Astrocyte of the hippocampus (primary cell): ENCODE measurements around the gene C11orf98.
A peak's percentile ranks its signal among the peaks of the same experiment; 100 is the strongest.
"Not testable (repeated sequence)": the region's sequence is repeated elsewhere in the genome, so short reads cannot be mapped to it uniquely, and the experiment has no call there.

Experiments used
- DNase-seq: peaks from one replicate; pipeline ENCODE4 v3.0.0; 2011; ENCODE audit warnings: low read depth, low spot score

C11orf98 gene

DNA sequence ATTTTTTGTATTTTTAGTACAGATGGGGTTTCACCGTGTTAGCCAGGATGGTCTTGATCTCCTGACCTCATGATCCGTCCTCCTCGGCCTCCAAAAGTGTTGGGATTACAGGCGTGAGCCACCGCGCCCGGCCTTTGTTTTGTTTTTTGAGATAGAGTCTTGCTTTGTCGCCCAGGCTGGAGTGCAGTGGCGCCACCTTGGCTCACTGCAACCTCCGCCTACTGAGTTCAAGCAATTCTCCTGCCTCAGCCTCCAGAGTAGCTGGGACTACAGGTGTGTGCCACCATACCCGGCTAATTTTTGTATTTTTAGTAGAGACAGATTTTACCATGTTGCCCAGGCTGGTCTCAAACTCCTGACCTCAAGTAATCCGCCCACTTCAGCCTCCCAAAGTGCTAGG, 14.7 kb downstream of the C11orf98 start:
- DNase-seq, result not testable (repeated sequence)

DNA sequence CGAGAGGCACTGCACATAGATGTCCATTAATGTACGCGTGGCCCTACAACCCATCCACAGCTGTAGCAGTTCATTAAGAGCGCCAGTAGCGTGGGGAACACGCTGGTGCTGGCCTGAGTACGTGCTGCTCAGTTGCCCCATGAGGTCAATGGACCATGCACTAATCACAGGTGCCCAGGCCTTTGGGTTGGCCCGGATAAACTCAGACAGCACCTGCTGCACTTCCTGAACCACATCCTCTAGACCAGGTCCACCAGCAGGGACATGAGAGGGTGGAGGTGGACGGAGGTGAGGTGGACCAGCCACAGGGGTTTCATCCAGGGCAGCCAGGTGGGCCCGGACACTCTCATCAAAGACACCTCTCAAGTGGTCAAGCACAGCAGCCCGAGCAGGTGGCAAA, 15.5 kb downstream of the C11orf98 start:
- no peak for DNase-seq

DNA sequence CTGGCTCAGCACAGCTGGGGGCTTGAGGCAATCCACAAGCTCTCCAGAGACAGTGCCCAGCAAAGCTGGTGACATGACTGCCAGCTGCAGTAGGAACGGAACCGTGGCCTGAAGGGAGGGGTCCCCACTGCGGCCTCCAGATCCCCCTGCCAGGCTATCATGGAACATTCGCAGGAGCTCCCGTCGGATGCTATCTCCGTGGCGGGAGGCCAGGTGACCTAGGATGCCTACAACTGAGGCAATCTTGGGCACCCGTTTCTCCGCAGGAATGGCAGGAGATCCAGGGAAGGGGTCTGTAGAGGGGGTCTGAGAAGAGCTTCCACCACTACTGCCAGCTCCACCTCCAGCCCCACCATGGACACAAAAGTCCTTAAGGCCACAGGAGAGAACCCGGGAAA, 16.0 kb downstream of the C11orf98 start:
- DNase-seq, result no peak

DNA sequence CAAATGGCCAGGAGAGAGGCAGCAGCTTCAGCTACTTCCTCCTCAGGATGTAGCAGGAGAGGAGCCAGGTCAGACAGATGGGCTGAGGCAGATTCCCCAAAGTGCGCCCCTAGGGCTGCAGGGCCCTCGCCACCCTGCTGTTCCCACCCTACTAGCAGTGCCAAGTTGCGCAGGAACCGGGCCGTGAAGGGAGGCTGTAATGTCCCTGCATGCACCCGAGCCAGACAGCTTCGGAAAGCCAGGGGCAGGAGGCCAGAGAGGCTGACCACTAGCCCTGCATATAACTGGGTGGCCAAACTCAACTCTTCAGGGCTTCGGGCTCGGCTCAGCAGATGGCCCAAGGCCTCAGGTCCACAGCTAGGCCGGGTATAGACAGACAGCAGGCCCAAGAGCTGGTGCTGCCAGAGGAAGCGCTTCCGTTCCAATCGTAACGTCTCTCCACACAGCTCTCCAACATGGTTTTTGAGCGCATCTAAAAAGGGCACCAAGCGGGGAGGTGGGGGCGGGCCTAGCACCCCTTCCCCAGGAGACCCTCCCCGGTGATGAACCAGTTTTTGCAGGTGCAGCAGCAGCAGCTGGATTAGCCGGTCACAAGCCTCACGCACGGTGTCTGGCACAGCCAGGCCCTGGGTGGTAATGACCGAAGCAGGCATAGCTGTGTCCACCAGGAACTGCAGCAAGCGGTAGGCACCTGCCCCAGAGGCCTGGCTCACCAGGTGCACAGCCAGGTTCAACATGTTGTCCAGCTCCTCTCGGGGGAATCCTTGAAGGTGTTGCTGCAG, 16.6 kb downstream of the C11orf98 start:
- no peak for DNase-seq

DNA sequence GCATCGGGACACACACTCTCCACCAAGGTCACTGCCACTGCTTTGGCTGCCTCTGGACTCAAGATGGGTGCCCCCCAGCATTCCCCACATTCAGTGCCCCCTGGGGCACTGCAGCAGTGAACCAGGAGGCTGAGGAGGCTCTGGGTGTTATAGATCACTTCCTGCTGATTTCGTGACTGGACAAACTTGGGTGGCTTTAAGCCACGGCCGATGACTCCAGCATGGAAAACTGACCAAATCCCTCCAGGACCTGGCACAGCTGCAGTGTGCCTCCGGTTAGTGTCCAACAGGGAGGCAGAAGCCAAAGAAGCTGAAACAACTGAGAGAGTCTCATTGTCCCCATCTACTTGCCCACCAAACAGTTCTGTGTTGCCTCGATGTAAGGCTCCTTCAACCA, 17.4 kb downstream of the C11orf98 start:
- no peak for DNase-seq

DNA sequence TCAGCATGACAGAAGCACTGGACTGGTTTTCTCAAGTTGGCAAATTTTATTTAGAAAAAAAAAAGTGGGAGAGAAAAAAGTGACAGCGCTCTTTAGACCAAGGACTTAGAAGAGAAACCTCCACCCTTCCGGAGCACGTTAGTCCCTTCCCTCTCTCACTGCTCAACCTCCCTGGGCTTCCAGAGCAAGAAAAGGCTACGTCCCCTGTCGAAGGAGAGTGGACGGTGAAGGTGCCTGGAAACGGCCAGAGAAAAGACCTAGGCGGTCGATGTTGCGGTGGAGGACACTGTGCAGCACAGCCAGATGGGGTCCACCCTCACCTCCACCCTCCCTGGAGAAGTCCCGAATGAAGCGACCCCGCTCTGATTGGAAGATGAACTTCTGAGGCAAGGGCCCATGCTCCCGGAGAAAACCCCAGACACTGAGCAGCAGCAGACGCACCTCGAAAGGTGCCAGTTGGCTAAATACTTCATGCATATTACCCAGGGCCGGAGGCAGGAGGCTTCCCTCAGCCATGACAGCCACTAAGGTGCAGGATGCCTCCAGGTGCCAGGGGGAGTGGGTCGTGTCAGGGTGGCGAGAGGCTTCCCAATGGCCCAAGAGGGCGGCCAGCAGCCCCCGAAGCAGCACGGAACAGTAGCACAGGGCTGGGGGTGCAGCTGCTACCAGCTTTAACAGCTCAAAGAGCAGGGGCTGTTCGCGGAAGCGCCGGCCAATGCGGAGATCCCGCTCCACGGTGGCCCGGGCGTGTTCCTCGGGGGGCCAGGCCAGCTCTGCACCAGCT, 18.0 kb downstream of the C11orf98 start:
- no peak for DNase-seq

DNA sequence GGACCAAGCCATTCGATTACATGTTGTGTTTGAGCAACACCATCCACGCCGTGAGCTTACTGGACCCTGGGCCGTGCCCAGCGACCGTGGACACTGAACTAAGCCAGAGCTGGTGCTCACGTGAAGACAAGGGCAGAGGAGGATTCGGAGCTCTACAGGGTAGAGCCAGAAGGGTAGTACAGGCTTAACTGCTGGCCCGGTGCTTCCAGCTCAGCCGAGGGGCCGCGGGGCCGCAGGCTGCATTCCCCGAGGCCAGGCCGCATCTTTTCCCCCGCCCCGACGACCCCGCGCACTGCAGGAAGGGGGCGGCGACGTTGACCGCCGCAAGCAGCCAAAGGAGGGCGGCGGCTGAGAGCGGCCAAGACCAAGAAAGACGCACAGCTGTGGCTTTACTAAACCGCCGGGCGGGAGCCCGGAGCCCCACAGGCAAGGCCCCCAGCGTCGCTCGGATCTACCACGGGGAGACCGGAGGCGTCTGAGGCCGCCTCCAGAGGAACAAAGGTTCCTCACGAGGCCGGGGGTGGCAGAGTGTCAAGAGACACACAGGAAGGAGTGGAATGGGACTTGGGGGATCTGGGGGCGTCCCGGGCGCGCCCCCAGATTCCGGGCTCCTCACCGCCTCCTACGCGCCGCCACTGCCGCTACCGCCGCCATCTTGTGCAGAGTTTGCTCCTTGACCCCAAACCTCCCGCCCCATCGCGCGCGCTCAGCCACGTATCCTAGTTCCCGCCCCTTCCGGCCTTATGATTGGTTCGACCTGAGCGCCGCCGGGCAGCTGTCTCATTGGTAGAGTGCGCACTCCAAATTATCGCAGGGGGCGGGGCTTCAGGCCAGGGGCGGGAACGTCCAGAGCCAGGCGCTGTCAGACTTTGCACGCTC, 18.8 kb downstream of the C11orf98 start, which contains the start of gene GANAB:
Gene GANAB, minus strand, starts transcription at position 668 of the 879 bp plus-strand sequence. Its CDS starts 14 bp downstream, at position 654.
- peak; percentile 99 for DNase-seq

DNA sequence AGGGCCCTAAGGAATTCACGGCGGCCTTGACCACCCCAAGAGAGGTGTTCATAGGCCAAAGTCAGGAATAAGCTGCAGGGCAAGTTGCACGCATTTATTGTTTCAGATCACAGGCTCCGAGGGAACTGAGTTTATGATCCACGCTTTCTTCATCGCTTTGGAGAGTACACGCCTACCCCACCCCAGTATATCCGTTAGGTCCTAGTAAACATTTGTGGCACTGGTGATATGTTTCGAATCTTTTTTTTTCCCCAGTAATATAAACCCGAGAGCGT, 19.4 kb downstream of the C11orf98 start:
- no peak for DNase-seq

DNA sequence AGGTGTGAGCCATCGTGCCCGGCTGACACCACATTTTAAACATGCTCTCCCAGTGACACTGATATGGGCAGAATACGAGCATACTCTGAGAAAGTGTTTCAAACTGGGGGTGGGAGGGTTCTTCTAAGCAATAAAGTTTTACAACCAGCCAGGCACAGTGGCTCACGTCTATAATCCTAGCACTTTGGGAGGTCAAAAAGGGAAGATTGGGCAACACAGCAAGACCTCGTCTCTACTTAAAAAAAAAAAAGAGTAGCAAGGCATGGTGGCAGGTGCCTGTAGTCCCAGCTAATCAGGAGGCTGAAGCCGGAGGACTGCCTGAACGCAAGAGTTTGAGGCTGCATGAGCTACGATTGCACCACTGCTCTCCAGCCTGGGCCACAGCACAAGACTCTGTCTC, 20.8 kb downstream of the C11orf98 start:
- no peak for DNase-seq

DNA sequence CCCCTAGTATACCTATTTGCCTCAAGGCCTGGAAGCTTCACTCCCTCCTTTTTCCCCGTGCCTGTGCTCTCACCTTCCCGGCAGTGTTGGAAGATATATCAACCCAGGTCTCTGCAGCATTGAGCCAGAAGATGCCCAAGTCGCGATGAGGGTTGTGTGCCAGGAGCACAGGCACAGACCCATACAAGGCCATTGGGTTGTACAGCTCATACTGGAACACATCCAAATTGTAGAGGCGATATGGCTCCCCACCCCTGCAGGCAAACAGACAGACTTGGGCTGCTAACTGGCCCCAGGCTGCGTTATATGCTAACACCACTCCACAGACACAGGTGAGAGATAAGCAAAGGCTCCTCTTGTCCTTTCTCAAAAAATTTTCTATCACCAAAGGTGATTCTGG, 32.5 kb downstream of the C11orf98 start:
- DNase-seq, result no peak

DNA sequence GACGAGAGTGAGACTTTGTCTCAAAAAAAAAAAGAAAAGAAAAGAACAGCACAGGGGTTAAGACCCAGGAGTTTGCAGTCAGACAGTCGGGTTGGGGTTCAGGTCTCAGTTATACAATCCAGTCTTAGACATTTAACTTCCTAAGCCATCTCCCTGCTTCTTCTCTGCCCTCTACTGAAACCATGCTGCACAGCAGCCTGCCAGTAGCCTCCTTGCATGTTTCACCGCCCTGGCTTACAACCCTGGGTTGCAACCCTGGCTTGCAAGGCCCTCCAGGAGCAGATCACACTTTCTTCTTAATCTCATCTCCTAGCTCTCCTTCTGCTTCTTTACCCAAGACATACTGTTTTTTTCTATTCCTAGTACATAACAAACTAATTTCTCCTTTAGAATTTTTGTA, 37.3 kb downstream of the C11orf98 start:
- no peak for DNase-seq

DNA sequence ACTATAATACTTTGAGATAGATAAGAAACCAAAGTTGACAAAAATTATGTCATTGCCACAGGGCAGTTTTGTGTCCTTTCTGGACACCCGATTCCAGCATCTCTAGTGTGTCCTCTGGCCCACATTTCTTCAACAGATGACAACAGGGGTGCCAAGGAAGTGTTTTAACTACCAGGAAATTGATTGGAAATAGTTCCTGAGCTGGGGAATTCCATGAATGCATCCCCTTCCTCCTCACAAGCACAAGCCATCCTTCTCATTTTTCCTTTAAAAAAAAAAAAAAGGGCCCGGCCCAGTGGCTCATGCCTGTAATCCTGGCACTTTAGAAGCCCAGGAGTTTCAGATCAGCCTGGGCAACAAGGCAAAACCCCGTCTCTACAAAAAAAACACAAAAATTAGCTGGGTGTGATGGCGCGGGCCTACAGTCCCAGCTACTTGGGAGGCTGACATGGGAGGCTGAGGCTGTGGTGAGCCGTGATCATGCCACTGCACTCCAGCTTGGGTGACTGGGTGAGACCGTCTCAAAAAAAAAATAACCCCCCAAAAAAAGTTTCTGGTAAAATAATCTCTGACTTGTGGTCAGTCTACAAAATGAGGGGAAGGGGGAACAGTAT, 42.4 kb downstream of the C11orf98 start:
- DNase-seq, result no peak

DNA sequence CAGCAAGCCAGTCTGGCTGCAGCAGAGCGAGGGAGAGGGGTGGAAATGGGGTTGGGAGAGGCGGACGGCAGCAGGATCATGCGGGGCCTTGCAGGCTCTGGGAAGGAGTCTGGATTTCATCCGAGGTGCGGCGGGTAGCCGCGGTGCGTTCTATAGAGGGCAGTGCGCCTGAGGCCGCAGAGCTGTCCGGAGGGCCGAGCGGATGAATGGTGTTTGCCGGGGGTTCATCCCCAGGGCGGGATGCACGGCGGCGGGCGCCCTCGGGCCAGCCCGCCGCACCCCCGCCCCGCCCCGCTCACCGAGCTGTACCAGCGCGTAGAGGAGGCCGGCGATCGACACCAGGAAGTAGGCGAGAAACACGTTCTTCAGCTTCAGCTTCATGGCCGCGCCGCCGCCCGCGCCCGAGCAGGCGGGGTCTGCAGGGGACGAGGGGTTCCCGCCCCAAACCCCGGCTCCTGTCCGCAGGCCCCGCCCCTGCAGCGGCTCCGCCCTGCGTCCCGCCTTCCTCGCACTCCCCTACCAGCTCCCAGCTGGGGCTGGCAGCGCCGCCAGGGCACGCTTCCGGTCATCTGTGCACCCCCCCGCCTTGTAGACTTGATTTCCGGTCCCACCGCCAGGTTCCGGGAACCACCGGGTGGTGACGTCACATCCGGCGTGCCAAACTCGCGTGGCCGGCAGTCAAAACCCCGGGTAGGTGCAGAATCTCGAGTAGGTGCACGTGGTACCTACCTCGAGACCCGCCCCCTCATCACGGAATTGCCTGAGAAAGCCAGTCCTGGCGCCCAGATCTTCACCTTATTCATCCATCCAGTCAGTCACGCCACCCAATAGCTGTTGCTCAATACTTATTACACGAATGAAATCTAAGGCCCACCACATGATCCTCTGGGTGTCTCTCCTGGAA, 43.2 kb downstream of the C11orf98 start, which contains the start of gene B3GAT3:
Gene B3GAT3, minus strand, starts transcription at position 420 of the 904 bp plus-strand sequence. Its CDS starts 39 bp downstream, at position 381.
- DNase-seq, result peak; percentile 100

DNA sequence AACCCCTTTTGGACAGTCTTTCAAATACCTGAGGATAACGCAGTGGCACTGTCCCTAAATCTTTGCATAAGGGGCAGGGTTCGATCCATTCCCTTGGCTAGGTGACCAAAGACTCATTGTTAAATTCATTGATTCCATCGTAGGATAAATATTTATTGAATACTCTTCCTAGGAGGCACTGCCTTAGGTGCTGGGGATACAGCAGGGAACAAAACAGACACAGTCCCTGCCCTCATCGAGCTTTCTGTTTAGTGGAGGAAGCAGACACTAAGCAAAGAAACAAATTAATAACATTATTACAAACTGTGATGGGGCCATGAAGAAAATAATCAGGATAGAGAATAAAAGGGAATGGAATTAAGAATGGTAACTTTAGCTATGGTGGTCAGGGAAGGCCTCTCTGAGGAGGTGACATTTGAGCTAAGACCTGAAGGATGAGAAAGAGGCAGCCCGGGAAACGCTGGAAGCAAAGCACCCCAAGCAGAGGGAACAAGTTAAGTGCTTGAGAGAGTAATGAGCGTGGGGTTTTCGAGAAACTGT, 43.9 kb downstream of the C11orf98 start:
- DNase-seq, result no peak

DNA sequence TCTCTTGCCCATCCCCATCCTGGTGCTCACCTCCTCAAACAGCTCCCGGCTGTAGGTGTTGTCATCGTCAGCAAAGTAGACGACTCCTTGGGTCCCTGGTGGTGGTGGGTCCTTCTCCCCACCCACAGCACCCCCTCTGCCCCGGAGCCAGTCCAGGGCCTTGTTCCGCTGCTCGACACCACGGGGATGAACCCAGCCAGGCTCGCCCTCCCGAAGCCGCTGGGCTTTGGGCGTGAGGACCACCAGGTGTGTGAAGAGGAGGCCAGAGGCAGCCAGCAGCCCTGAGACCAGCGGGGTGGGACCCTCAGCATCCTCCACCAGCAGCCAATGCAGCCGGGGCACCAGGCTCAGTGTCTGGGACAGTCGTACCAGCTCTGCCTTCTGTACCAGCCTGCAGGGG, 48.1 kb downstream of the C11orf98 start:
- not testable (repeated sequence) for DNase-seq

DNA sequence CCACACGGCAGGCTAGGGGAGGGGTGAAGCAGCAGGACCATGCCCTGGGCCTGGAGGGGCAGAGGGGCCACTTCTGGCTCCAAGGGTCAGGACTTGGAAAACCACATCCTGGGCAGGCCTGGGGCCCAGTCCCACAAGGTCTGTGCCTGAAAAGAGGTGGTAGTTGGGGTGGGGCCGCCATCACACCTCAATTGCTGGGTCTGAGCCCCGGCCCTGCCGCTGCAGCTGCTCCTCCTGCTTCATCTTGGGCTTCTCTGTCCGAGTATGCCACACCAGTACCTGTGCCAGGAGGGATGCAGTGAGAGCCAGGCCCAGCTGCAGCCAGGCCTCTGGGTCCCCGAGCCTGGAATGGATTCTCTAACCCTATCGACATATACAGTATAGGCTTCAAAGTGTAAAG, 49.5 kb downstream of the C11orf98 start:
- no peak for DNase-seq

DNA sequence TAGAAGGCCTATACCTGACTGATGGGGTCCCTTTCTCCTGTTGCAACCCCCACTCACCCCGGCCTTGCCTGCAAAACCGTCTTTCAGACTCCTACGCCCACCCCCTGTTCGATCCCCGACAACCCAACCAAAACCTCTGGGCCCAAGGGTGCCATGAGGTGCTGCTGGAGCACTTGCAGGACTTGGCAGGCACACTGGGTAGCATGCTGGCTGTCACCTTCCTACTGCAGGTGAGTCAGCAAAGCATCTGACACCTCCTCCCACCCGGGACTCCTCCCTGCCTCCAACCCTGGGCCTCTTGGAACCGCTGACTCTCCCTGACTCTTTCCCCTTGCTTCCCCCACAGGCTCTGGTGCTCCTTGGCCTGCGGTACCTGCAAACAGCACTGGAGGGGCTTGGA, 50.7 kb downstream of the C11orf98 start:
- no peak for DNase-seq

DNA sequence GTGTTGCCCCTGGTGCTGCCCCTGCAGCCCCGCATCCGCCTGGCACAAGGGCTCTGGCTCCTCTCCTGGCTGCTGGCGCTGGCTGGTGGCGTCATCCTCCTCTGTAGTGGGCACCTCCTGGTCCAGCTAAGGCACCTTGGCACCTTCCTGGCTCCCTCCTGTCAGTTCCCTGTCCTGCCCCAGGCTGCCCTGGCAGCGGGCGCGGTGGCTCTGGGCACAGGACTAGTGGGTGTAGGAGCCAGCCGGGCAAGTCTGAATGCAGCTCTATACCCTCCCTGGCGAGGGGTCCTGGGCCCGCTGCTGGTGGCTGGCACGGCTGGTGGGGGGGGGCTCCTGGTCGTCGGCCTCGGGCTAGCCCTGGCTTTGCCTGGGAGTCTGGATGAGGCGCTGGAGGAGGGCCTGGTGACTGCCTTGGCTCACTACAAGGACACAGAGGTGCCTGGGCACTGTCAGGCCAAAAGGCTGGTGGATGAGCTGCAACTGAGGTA, 51.7 kb downstream of the C11orf98 start:
- no peak for DNase-seq
